HG02938 (cell line): ENCODE data around the gene CADM4.
"Not testable (repeated sequence)": the region's sequence is repeated elsewhere in the genome, so short reads cannot be mapped to it uniquely, and the experiment has no call there.

Experiments
- ATAC-seq: cut with Tn5 transposase; IDR thresholded peaks from one replicate; pipeline ENCODE4 v1.9.1; 2021; ENCODE audit warnings: mild to moderate bottlenecking, moderate library complexity; ENCODE audit not compliant: unreplicated experiment

Gene CADM4

DNA sequence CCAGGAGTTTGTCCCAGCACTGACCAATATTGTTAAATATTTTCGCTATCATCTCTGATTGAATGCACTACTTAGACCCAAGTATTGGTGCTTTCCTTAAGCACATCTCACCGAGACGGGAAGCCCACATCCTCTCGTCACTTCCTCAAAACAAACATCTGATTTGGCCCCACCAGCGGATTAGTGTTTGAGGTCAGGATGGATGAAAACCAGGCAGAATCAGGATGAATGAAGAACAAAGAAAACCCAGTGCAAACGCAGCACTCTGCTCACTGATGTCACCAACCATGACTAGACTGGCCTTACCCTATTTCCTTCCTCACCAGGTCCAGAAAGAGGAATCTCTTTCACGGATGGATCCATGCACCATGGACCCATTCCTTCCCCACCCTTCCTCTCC, 24.4 kb upstream of the CADM4 start:
- no peak for ATAC-seq

GRCh38 chr19:43662487-43662886, 22.8 kb upstream of the CADM4 start:
- no peak for ATAC-seq

- ATAC-seq, result no peak
Measured at GRCh38 chr19:43660971-43661360, 21.3 kb upstream of the CADM4 start.

GRCh38 chr19:43660301-43660970, 20.8 kb upstream of the CADM4 start:
- ATAC-seq, result no peak

GRCh38 chr19:43658494-43658893, 18.8 kb upstream of the CADM4 start:
- no peak for ATAC-seq

GRCh38 chr19:43658001-43658400, 18.4 kb upstream of the CADM4 start:
- no peak for ATAC-seq

GRCh38 chr19:43656436-43656835, 16.8 kb upstream of the CADM4 start:
- no peak for ATAC-seq

- ATAC-seq, result no peak
Measured at GRCh38 chr19:43652546-43652874, 12.9 kb upstream of the CADM4 start.

DNA sequence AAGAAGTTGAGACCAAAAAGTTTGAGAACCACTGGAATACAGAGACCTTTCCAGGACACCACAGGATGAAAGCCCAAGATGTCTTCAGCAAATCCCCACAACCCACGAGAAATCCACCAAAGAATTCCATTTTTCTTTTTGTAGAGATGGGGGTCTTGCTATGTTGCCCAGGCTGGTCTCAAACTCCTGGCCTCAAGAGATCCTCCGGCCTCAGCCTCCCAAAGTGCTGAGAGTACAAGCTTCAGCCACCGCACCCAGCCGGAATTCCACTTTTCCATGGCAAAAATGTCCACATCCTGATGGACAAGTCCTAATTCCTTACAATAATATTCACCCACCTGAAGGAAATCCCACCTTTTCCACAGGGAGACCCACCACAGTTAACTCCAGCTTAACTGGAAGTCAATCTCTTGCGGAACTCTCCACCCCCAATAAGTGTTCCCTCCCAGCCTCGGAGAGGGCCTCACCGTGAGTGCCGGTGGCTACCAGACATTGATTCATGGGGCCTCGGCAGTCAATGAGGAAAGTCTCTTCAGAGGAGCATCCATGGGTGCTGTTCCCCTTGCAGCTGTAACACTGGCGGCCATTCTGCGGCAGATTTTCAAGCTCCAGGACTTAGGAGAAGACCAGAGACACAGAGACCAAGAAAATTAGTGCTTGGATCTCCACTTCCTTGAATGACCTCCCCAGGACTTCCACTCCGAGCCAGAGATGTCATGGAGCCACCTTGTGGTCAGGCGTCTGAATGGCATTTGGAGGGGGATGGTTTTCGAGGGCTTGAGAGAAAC, 12.3 kb upstream of the CADM4 start:
- ATAC-seq, result no peak

DNA sequence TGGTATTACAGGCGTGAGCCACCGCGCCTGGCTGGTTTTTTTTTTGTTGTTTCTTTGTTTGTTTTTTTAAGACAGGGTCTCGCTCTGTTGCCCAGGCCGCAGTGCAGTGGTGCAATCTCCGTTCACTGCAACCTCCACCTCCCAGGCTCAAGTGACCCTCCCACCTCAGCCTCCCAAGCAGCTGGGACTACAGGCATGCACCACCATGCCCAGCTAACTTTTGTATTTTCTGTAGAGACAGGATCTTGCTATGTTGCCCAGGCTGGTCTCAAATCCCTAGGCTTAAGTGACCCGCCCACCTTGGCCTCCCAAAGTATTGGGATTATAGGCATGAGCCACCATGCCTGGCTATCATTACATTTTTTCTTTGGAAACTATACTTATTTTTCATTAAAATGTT, 10.6 kb upstream of the CADM4 start:
- ATAC-seq, result not testable (repeated sequence)

DNA sequence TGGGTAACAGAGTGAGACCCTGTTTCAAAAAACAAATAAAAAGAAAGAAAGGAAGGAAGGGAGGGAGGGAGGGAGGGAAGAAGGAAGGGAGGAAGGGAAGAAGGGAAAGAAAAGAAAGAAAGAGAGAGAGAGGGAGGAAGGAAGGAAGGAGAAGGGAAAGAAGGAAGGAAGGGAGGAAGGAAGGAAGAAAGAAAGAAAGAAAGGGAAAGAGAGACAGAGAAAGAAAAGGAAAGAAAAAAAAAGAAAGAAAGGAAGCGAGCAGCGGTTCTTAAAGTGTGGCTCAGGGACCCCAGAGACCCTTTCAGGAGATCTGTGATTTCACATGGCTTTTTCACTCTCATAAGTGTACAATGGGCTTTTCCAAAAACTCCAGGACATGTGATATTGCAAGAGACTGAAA, 9.9 kb upstream of the CADM4 start:
- no peak for ATAC-seq

DNA sequence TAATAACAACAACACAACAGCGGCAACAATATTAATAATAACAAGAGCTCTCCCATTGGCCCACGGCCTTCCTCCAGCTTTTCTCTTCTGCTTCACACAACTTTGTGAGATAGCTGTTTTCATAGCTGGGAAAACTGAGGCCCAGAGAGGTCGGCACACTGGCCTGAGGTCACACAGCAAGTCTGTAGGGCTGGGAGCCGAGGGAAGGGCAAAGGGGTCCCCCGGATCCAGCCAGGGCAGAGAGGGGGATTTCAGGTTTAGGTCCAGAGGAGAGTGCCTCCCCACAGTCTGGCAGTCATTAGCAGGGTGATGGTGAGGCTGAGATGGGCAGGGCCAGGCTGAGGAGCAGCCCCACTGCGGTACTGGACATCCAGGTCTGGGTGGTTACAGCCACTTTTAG, 9.0 kb upstream of the CADM4 start:
- ATAC-seq, result no peak

DNA sequence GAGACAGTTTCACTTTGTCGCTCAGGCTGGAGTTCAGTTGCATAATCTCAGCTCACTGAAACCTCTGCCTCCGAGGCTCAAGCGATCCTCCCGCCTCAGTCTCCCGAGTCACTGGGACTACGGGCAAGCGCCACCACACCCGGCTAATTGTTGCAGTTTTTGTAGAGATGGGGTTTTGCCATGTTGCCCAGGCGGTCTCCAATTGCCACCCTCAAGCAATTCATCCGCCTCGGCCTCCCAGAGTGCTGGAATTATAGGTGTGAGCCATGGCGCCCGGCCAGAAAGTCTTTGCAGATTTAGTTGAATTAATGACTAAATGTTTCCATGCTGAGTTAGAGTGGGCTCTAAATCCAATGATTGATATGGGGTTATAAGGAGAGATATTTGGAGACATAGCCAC, 4.5 kb upstream of the CADM4 start:
- no peak for ATAC-seq

GRCh38 chr19:43643326-43643725, 3.7 kb upstream of the CADM4 start:
- ATAC-seq, result no peak

DNA sequence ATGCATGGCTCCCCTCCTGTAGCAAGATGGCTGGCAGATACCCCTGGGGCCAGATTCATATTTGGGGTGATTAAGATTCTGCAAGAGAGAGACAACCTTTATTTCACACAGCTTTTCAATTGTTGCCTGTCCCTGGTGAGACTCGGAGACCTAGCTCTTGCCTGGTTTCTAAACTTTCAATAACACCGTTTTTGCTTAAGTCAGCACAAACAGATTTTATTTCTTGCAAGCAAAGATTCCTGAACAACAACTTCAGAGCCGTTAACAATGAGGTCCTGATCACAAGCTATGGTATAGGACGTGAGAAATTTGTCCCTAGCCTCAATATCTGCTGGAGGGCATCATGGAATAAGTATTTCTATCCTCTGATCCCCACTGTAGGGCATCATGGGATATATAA, 2.9 kb upstream of the CADM4 start:
- ATAC-seq, result no peak

- no peak for ATAC-seq
Measured at GRCh38 chr19:43641333-43641732, 1.7 kb upstream of the CADM4 start.

DNA sequence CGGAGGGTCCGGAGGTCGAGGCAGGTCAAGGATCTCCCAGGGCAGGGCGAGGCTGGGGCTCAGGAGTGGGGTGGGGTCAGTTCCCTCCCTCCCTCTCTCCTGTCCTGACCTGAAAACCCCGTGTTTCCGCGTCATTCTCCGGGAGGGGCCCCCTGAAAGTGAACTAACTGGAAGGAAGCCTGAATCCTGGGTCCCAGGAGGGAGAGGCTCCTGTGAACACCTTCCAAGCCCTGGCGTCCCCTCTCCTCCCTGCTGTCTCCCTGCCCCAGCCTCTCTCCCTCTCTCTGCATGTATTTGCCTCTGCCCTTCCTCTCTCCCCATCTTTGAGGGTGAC, 741 bp upstream of the CADM4 start:
- no peak for ATAC-seq

DNA sequence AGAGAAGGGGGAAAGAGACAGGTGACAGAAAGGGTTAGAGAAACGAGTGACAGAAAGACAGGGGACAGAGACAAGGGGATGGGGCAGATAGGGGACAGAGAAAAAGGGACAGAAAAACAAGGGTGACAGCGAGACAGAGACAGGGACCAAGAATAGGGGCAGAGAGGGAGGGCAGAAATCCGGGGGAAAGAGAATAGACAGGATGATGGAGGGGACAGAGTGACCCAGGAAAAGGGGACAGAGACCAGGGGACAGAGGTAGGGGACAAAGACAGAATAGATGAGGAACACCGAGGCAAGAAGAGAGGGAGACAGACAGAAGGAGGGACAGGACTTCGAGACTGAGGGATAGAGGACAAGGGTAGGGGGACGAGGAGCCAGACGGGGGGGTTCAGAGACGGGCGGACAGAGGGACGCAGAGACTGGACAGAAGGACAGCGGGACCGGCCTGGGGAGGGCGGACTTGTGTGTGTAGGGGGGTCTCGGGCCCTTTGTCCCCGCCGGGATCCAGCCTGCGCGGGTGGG, 593 bp downstream of the CADM4 start:
- ATAC-seq, result no peak

DNA sequence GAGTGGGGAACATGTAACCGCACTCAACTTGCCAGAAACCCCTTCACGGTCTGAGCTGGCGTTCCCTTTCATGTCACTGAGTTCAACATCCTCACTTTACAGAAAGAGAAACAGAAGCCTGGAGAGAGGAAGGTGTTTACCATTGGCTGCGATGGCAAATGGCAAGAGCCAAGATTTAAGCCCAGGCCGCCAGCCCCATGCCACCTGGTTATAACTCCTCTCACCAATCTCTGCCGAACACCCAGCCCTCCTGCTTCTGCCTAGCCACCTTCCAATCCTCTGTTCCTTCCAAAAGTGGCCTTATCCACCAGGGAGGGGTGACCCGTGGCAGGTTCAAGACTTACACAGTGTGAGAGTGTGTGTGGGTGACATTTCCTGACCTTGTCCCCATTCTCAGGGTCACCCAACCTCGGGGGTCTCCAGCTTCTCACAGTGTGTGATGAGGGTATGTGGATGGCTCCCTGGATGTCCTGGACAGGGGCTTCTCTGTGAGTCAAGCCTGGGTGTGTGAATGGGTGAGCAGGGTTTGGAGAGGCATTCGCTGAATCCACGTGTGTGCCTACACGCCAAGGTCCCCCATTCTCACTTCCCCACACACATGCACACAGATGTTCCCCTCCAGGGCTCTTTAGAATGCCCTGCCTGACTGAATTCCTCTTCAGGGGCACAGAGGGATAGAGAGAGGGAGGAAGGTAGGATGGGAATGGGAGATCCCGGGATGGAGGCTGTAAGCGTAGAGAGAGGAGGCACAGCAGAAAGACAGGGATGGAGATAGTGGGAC, 1.2 kb downstream of the CADM4 start:
- no peak for ATAC-seq

DNA sequence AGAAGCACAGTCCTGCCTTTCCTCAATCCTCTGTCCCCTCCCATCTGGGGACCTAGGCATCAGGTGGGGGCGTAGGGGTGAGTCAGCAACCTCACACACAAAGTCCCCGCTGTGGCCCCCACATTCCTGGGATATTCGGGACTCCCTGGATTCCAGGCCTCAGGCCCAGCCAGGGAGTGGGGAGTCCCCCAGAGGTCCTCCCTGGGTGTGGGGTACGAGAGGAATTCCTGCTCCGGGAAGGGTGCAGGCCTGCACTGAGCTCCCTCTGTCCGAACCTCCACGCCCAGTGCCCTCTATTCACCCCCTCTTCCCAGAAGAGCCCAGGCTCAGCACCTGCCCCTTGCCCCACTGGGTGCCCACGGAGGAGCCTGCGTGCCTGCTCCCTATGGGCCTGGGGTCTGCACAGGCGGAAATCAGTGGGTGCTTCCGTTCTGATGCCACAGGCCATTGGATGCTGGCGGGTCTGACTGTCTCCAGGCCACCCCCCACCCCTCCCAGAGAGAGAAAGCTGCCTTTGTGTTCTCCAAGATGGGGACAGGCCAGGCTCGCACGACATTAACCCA, 3.4 kb downstream of the CADM4 start:
- no peak for ATAC-seq

DNA sequence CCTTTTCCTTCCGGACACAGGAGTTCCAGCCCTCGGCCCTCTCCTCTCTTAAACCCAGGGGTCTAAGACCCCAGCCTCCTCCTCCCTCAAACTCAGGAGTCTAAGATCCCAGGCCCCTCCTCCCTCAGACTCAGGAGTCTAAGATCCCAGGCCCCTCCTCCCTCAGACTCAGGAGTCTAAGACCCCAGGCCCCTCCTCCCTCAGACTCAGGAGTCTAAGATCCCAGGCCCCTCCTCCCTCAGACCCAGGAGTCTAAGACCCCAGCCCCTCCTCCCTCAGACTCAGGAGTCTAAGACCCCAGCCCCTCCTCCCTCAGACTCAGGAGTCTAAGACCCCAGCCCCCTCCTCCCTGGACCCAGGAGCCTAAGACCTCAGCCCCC, 4.1 kb downstream of the CADM4 start:
- ATAC-seq, result not testable (repeated sequence)
